HepG2 (cell line): ENCODE results near the gene IGLON5. TPM values are rescaled to one million over a fixed set of nuclear protein-coding genes. Genes with fewer than 3 reads are reported as not detected.

Source experiments
- ATAC-seq: fragments of 200-7000 bp; cut with Tn5 transposase; 3 replicates; pipeline ENCODE4 v1.9.1; 2020; ENCODE audit warnings: mild to moderate bottlenecking, moderate library complexity
- BruUV-seq: library from RNA; stranded (reverse); fragments of 400-500 nt; replicated peaks from 2 replicates; lab custom pipeline; 2021; lab: Mats Ljungman, UMichigan
- CTCF ChIA-PET: fragments of 300-600 bp; formaldehyde crosslinking; extraction: SDS; loops from one replicate; lab custom pipeline; 2021; ENCODE audit warnings: low total read pairs, inconsistent platforms, low intra/inter-chr PET ratio; lab: Yijun Ruan, JAX
- POLR2A ChIA-PET: fragments of 350-600 bp; sonication (Branson Sonifier 250); formaldehyde crosslinking; loops from one replicate; lab custom pipeline; 2020; ENCODE audit warnings: antibody characterized with exemption, inconsistent platforms; lab: Yijun Ruan, JAX
- DNase-seq: peaks from one replicate; pipeline ENCODE4 v3.0.0-alpha.2; 2015; ENCODE audit warnings: low spot score
- FAIRE-seq: peaks from 3 replicates; lab custom pipeline; 2011; peaks lifted over from hg19 to GRCh38; lab: Jason Lieb, UNC
- H2AFZ ChIP-seq: one replicate; pipeline ENCODE4 v1.6.1; 2011; ENCODE audit warnings: low read length, inconsistent platforms
- H3K27ac ChIP-seq: fragments of 300-600 bp; 3 replicates; pipeline ENCODE4 v1.8.0; 2011; ENCODE audit warnings: mixed run types, mild to moderate bottlenecking, mixed read lengths, low read length, inconsistent platforms; ENCODE audit not compliant: insufficient read depth; ENCODE audit errors: extremely low read length
- H3K27me3 ChIP-seq, 2 experiments: fragments of 200-600 bp in 1 of 2; 2 replicates in 1 of 2; 3 replicates in 1 of 2; pipeline versions ENCODE4 v1.6.0 to v1.8.0; 2011; ENCODE audit warnings: low read length in 2 of 2, mild to moderate bottlenecking in 2 of 2, moderate library complexity in 2 of 2, inconsistent platforms in 1 of 2; ENCODE audit not compliant: insufficient read depth in 2 of 2, control insufficient read depth in 1 of 2
- H3K36me3 ChIP-seq, 2 experiments: fragments of 200-600 bp in 1 of 2; replicated peaks in 1 of 2; 2 replicates in 1 of 2; 3 replicates in 1 of 2; pipeline versions ENCODE4 v1.5.1 to v1.8.0; 2011; ENCODE audit warnings: low read length in 2 of 2, inconsistent platforms in 1 of 2; ENCODE audit not compliant: insufficient read depth in 2 of 2, control insufficient read depth in 1 of 2
- H3K4me1 ChIP-seq: 2 replicates; pipeline ENCODE4 v1.5.1; 2012; ENCODE audit warnings: low read length, inconsistent platforms; ENCODE audit not compliant: insufficient read depth
- H3K4me2 ChIP-seq: 2 replicates; pipeline ENCODE4 v1.6.0; 2011; ENCODE audit warnings: low read depth, low read length, inconsistent platforms
- H3K4me3 ChIP-seq, 3 experiments: fragments of 200-600 bp in 1 of 3; sonication (generic), shearing (Covaris generic) in 1 of 3; replicated peaks in 1 of 3; 2 replicates each; pipeline ENCODE4 v1.5.1; 2011 to 2016; ENCODE audit warnings: low read length in 3 of 3, inconsistent platforms in 2 of 3, low read depth in 2 of 3, mild to moderate bottlenecking in 2 of 3, control low read depth in 1 of 3, mixed read lengths in 1 of 3; ENCODE audit not compliant: insufficient read depth in 1 of 3
- H3K79me2 ChIP-seq: one replicate; pipeline ENCODE4 v1.6.1; 2011; ENCODE audit warnings: low read length, inconsistent platforms; ENCODE audit not compliant: insufficient read depth
- H3K9ac ChIP-seq: 2 replicates; pipeline ENCODE4 v1.6.0; 2011; ENCODE audit warnings: mild to moderate bottlenecking, low read depth, low read length, inconsistent platforms; ENCODE audit not compliant: insufficient read depth
- H3K9me3 ChIP-seq: 2 replicates; pipeline ENCODE4 v1.5.1; 2012; ENCODE audit warnings: mild to moderate bottlenecking, low read length
- H4K20me1 ChIP-seq: 2 replicates; pipeline ENCODE4 v1.6.0; 2011; ENCODE audit warnings: inconsistent platforms, mild to moderate bottlenecking, low read length, moderate library complexity; ENCODE audit not compliant: insufficient read depth
- RXRB ChIP-seq: IDR thresholded peaks from 2 replicates; pipeline ENCODE4 v1.6.1; 2016; ENCODE audit warnings: borderline replicate concordance, missing genetic modification reagents, missing compliant biosample characterization
- TCF7 ChIP-seq: sonication (generic); IDR thresholded peaks from 2 replicates; pipeline ENCODE4 v1.6.1; 2016; ENCODE audit warnings: antibody characterized with exemption, low read depth
- YEATS2 ChIP-seq: sonication (generic); formaldehyde crosslinking; IDR thresholded peaks from 2 replicates; pipeline ENCODE4 v1.4.0; 2020; ENCODE audit warnings: missing genetic modification reagents, borderline replicate concordance
- ZNF335 ChIP-seq: sonication (generic); formaldehyde crosslinking; IDR thresholded peaks from 2 replicates; pipeline ENCODE4 v1.4.0; 2020; ENCODE audit warnings: missing genetic modification reagents
- ZNF543 ChIP-seq: sonication (generic); formaldehyde crosslinking; IDR thresholded peaks from 2 replicates; pipeline ENCODE4 v1.4.0; 2020; ENCODE audit warnings: mild to moderate bottlenecking, missing genetic modification reagents
- ZNF746 ChIP-seq: sonication (generic); formaldehyde crosslinking; IDR thresholded peaks from 2 replicates; pipeline ENCODE4 v1.8.0; 2022; ENCODE audit warnings: mild to moderate bottlenecking, missing genetic modification reagents
- ZSCAN21 ChIP-seq: sonication (generic); formaldehyde crosslinking; IDR thresholded peaks from 2 replicates; pipeline ENCODE4 v1.8.0; 2022; ENCODE audit warnings: mild to moderate bottlenecking, missing genetic modification reagents, moderate library complexity, borderline replicate concordance
- WGBS: methylation state at CpG from one replicate; pipeline ENCODE4 v1.1.6; 2017; ENCODE audit warnings: low lambda C conversion rate; 5-methylcytosine and 5-hydroxymethylcytosine counted together
- in situ Hi-C: cut with HindIII; loops from 2 replicates; pipeline ENCODE4 v1.10.0; 2017; ENCODE audit warnings: low pct_unique_long_range_greater_than_20kb; ENCODE audit not compliant: extremely low pct_ligation_motif_present
- intact Hi-C: fragments of 100-400 bp; cut with micrococcal nuclease; formaldehyde crosslinking; loops from one replicate; pipeline ENCODE4 v1.10.0; 2022; ENCODE audit not compliant: unreplicated experiment
- polyA plus RNA-seq, 8 experiments: library from polyadenylated mRNA; depleted of rRNA in 3 of 8; stranded (reverse) in 7 of 8; unstranded in 1 of 8; fragments of >200 nt; fragmentation: Illumina TruSeq in 4 of 8; extraction: Trizol in 4 of 8; gene quantifications; 2 replicates each; pipeline versions ENCODE4 v1.2.1 to v1.2.3, GENCODE V29; 2011 to 2016; ENCODE audit warnings: low read depth in 4 of 8, missing spikeins in 1 of 8, mixed read lengths in 1 of 8; ENCODE audit not compliant: insufficient read depth in 1 of 8
- total RNA-seq, 5 experiments: library from RNA; depleted of rRNA; stranded (reverse); fragments of >200 nt; fragmentation: Illumina TruSeq; extraction: Trizol; gene quantifications; 2 replicates each; pipeline ENCODE4 v1.2.3, GENCODE V29; 2016; ENCODE audit warnings: low read depth in 1 of 5
- TF ChIP-seq, protein P1 (sequence below): sonication (generic); formaldehyde crosslinking; IDR thresholded peaks from 2 replicates; pipeline ENCODE4 v1.8.1; 2022; ENCODE audit warnings: low read depth, mild to moderate bottlenecking, missing genetic modification reagents

IGLON5 gene
- total and polyA plus RNA-seq, 2 of the 13 experiments (the other 11 are each of a cell fraction or from before 2014, with no cell fraction given): 0.04 to 5.7 TPM

- TF ChIP-seq, protein P1, sequence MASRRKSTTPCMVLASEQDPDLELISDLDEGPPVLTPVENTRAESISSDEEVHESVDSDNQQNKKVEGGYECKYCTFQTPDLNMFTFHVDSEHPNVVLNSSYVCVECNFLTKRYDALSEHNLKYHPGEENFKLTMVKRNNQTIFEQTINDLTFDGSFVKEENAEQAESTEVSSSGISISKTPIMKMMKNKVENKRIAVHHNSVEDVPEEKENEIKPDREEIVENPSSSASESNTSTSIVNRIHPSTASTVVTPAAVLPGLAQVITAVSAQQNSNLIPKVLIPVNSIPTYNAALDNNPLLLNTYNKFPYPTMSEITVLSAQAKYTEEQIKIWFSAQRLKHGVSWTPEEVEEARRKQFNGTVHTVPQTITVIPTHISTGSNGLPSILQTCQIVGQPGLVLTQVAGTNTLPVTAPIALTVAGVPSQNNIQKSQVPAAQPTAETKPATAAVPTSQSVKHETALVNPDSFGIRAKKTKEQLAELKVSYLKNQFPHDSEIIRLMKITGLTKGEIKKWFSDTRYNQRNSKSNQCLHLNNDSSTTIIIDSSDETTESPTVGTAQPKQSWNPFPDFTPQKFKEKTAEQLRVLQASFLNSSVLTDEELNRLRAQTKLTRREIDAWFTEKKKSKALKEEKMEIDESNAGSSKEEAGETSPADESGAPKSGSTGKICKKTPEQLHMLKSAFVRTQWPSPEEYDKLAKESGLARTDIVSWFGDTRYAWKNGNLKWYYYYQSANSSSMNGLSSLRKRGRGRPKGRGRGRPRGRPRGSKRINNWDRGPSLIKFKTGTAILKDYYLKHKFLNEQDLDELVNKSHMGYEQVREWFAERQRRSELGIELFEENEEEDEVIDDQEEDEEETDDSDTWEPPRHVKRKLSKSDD (CRISPR knock-in tag): no peak
- TF ChIP-seq TCF7 (no peak), ZNF335 (CRISPR knock-in tag) (no peak), RXRB (CRISPR knock-in tag) (no peak)
Measured at GRCh38 chr19:51282335-51282734, 29.1 kb upstream of the IGLON5 start (continued).

- no TSS peak for BruUV-seq
- no peak for TF ChIP-seq YEATS2 (CRISPR knock-in tag)
- TF ChIP-seq ZSCAN21 (CRISPR knock-in tag): no peak
- TF ChIP-seq ZNF543 (CRISPR knock-in tag): no peak
- no peak for TF ChIP-seq ZNF746 (CRISPR knock-in tag)
- ATAC-seq (no peak), DNase-seq (no peak), FAIRE-seq (no peak)
- H3K9me3 ChIP-seq: no peaks in the 10 kb centered on the region
- H3K9ac ChIP-seq: no peak overlapping the region
- in situ Hi-C loops: loop anchor here (25.0 kb wide), 1 partner anchor 352 kb away; the partner anchor contains the start of genes SIGLEC14 and SIGLEC5
- H3K27me3 ChIP-seq: no peaks in the 10 kb centered on the region; a peak in 1 of 5 replicates
- no peaks in the 10 kb centered on the region for H3K79me2 ChIP-seq
- H4K20me1 ChIP-seq: no peaks in the 10 kb centered on the region
- no peak overlapping the region for H3K27ac ChIP-seq
- no peaks in the 10 kb centered on the region for H3K36me3 ChIP-seq
- no peaks in the 10 kb centered on the region for H3K4me1 ChIP-seq
- 2% methylated on average over 3 of the region's 3 CpGs for WGBS
- intact Hi-C loops: no loop called here
- no peak overlapping the region for H3K4me2 ChIP-seq
- POLR2A ChIA-PET: no interaction called here
- CTCF ChIA-PET: no interaction called here
- H3K4me3 ChIP-seq: no peak overlapping the region
- no peak overlapping the region for H2AFZ ChIP-seq
Measured at GRCh38 chr19:51285682-51286081, 25.8 kb upstream of the IGLON5 start.
